ENCODE results near the gene PCSK2.

PCSK2 gene

DNA sequence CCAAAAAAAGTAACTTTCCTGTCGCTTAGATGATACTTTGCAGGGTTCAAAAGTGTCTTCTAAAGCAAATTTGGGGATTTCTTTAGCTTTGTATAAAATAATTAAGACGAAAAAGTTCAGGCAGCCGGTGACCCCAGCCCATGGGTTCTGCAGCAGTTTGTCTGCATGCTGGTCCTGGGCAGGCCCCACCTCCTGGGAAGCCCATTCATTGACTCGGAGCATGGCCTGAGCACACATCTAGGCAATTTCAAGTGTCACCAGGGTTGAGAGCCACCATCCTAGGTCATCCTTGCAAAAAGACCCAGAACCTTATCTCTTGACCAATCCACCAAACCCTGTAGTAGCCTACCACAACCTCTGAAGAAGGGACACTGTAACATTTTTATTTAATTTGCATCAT is 283.7 kb downstream of the PCSK2 start:
- no peak for FAIRE-seq

DNA sequence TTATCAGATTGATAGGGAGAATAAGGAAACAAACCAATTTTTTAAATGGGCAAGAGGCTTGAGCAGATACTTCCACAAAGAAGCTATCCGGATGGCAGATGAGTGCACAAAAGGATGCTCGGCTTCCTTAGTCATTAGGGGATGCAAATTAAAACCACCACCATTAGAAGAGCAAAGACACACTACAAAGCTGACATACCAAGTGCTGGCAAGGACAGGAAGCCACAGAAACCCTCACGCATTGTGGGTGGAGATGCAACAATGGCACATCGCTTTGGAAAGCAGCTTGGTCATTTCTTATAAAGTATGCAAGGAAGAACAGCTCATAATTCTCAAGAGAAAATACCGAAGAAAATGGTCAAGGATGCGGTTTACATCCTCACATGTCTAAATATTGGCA is 284.6 kb downstream of the PCSK2 start:
- no peak for FAIRE-seq

DNA sequence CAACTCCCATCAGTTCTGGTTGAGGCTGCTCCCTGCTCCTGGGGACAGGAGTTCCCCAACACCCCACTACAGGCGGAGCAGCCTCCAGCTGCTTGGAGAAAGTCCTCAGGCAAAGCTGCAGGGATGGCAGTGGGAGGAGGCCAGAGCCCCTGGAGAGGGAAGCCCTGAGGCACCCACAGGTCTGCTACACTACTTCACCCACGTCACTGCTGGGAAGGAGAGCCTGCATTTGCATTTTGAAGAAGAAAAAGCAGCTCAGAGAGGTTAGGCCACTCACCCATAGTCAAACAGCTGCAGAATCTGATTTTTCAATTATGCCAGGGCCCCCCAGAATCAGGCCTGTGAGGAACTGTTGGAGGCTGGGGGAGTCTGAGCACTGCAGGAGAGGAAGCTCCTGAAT is 287.1 kb downstream of the PCSK2 start:
- no peak for FAIRE-seq

DNA sequence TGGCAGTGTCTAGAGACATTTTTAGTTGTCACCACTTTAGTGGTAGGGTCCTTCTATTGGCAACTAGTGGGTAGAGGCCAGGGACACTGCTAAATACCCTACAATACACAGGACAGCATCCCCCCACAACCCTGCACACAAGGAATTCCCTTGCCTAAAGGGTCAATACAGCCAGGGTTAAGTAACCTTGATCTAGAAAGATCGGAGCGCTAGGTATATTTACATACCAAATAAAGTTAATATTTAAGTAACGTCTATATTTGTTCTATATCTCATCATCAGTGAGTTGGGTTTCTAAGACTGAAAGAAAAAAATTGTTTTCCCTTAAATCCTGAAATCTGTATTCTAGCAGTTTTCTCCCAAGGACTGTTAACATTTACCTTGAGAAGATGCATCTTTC is 288.2 kb downstream of the PCSK2 start:
- FAIRE-seq, result no peak

DNA sequence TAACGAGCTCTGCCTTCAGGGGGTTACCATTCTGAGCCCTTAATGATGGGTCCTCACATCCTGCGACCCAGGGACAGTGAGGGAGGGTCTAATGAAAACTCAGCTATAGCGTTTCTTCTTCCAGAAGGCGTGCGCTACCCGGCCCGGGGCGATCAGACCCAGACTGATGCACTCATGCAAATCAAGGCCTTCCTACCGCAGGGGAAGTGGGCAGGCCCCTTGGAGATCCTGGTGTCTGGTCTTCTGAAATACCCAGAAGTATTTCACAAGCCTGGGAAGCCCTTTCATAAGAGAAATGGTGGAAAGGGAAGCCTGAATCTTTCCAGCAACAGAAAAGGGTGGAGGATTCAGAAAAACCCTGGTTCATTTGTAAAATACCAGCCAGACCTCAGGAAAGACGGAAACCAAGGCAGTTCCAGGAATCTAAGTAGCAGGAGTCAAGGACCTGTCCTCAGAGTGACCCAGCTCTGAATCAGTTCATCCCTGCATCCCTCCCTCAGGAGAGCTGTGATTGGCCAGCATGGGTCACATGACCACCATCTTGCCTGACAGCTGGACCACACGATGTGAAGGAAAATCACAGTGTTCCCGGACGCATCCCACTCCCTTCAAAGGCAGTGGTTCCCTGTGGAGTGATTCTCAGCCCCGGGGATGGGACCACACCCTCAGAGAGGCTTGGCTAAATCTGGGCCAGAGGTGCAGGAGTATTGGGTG is 291.7 kb downstream of the PCSK2 start:
- no peak for FAIRE-seq

DNA sequence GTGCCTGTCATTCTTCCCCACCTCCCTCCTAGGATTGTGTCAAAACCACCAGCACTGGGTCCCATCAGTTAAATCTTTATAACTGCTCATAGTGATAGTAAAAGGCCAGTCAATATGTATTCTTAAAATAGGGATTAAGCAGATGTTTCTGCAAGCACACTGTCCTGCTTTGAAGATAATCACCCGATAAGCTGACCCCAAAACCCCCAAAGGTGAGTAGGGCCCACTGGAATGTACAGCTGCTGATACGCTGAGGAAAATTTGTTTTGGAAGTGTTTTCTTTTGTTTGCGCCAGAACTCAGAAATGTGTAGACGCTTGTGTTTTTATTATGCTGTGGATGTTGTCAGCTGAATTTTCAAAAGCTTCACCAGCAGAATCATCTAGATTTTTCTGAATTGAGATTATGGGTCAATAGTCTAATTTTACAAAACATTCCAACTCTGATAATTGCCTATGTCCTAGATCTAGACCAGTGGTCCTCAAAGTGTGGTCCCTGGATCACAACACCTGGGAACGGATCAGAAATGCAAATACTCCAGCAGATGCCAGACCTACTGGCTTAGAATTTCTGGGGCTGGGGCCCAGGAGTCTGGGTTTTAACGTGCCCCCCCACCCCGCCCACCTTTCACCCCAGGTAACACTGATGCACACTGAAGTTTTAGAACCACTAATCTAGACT is 292.9 kb downstream of the PCSK2 start:
- no peak for FAIRE-seq

DNA sequence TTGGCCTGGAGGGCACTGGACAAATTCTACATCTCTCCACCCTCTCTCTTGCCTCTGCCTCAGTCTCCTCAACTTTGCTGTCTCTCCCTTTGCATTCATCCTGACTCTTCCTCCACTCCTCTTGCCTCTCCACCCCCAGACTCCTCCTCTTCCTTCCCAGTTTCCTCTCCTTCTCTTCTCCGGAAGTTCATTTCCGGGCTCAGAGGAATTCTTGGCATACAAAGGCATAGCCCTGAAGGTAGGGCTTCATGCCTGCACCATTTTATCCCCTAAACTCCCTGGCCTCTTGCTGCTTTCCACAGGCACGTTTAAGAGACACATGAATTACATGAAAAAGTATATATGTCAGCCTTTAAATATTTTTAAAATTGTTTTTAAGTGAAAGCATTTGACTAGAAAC is 293.7 kb downstream of the PCSK2 start:
- FAIRE-seq, result no peak

DNA sequence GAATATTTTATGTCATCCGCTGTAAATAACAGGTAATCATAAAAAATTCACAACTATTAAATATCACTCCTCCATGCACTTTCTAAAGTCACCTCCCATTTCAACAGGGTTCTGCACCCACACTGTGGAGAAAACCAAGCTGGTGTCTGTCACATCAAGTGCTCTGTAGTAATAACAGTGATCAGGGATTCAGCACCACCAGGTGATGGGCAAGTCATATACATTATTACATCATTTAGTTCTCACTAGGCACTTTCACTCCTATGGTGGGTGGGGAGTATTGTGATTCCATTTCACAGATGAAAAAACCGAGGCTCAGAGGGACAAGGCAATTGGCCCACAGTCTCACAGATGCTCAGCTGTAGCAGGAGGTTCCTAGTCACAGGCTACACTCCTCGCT is 295.7 kb downstream of the PCSK2 start:
- FAIRE-seq, result no peak

DNA sequence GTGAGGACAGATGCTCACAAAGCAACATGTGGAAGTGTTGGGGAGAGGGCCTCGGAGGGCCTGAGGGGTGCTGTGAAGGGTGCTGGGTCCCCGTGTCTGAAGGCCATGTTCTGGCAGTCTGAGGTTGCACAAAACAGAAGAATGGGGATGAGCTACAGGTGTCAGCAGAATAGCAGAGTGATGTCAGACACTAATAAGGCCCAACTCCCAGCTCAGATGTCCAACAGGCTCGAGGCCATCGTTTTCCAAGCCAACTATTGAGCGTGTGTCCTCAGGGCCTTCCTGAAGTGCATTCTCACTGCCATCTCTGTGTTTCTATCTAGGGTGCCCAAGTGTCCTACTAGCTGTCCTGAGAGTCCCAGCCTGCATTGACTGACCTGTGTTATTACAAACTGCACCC is 296.5 kb downstream of the PCSK2 start:
- FAIRE-seq, result no peak

DNA sequence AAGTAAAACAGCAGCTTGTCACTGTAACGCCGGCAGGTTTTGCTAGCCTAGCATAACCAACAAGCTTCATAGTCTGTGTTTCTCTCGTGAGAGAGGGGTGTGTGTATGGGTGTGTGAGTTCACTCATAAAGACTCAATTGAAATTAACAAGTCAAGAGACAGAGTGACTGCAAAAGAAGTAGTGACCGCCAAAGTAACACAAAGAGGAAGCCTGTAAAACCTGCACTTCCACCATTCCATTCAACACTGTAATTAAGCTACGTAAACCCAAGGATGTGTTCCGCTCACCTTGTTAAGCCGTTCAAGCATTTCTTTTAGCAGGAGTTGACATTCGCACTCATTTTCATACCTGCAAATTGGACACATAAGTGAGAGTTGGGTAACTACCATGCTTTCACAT is 297.7 kb downstream of the PCSK2 start:
- no peak for FAIRE-seq

DNA sequence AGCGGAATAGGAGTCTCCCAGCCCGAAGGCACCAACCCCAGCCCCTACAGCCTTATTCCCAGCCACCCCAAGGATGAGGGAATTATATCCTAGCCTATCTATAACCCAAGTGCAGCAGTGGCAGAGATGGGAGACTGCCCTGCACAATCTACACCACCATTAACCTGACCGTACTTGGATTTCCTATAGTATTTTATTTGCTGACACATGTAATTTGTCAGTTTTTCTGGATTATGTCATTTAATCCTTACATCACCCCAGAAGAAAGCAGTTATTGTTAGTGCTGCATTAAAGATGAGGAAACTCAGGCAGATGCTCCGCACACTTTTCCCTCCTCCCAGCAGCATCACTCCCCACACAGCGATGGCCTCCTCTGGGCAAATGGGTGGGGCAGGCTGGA is 298.3 kb downstream of the PCSK2 start:
- no peak for FAIRE-seq

DNA sequence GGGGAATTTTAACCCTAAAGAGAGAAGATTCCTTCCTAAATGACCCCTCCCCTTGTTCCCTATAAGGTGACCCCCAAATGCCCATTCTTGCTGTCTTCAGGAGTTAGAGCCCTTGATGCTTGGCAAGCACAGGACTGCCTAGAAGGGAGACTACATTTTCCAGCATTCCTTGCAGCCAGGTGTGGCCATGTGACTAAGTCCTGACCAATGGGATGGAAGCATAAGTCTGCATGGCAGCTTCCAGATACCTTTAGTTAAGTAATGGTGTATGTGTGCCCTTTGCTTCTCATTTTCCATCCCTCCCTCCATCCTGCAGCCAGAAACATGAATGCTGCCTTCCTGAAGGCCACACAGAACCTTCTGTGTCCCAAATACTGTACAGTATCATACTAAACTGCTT is 298.8 kb downstream of the PCSK2 start:
- no peak for FAIRE-seq

DNA sequence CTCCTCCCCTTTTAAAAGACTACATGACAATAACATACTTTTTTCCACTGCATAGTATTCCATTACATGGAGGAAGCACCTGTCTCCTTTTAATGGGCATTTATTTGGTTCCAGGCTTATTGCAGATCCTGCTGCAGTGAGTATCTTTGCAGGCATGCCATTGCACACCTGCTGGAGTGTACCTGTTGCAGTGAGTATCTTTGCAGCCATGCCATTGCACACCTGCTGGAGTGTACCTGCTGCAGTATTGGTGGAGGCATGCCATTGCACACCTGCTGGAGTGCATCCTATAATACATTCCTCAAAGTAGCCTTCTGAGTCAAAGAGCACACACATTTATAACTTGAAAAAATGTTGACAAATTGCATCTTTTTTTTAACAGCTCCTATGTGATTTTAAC is 302.7 kb downstream of the PCSK2 start:
- no peak for FAIRE-seq

DNA sequence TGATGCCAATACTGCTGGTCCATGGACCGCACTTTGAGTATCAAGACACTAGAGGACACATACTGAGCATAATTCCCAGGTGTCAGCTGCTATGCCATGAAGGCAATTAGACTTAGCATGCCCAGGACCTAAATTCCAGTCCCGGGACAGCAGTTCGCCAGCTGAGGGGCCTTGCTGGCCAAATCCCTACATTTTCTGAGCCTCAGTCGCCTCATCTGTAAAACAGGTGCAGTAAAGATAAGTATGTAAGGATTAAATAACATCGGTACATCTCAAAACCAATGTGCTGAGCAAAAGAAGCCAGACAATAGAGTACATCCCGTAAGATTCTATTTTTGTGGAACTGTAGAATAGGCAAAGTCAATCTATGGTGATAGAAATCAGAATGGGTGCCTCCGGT is 303.3 kb downstream of the PCSK2 start:
- no peak for FAIRE-seq

DNA sequence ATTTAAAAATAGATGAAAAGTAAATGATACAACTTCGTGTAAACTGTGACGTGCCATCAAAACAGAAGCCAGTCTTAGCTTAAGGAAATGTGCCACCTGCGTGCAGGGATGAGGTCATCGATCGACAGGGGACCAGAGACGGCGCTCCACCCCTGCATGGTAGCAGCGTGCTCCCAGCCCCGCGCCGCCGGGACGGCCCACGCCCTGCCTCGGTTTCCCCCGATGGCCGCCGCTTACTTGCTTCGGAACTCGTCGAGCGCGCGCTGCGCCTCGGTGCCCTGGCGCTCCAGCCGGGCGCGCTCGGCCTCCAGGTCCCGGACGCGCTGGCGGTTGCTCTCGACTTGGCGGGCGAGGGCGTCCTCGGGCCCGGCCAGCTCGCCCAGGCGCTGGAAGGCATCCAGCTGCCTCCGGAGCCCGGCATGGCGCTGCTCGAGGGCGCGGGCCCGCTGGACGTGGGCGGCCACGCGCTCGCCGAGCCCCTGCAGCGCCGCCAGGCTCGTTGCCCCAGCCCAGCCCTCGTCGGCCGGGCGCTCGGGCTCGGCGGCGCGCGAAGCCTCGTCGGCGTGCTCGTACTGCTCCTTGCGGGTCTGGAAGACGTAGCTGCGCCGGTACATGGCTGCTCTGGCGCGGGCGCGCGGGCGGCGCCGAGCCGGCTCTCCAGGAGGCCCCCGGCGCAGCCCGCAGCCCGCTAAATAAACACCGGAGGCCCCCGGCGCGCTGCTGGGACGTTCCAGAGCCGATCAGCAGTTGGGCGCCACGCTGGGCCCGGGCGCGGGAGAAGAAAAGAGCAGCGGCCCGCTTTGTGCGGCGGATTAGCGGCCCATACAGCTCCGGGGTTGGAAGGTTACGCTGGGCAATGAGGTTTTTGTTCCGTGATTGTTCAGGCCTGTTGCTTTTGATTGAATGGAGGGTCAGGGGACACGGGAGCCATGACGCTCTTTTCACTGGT is 304.1 kb downstream of the PCSK2 start, which contains the start of gene BFSP1:
BFSP1 (minus strand) TSS at position 664 of the 949 bp plus-strand sequence; CDS start at position 614, 50 bp downstream.
- no peak for FAIRE-seq

DNA sequence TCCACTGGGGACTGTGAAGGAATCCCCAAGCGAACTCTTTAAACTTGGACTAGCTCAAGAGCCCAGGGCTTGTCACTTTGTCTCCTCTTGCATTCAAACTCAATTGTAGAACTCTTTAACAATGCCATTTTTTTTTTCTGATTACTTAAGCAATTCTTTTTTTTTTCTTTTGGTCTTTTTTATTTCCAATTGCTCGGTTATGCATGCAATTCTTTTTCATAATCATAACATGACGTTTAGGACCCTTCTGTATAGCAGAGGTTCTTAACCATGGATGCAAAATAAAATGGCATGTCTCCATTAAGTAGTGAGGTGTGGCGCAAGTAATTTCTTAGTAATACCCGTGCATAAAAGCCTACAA is 304.8 kb downstream of the PCSK2 start:
- FAIRE-seq, result no peak

DNA sequence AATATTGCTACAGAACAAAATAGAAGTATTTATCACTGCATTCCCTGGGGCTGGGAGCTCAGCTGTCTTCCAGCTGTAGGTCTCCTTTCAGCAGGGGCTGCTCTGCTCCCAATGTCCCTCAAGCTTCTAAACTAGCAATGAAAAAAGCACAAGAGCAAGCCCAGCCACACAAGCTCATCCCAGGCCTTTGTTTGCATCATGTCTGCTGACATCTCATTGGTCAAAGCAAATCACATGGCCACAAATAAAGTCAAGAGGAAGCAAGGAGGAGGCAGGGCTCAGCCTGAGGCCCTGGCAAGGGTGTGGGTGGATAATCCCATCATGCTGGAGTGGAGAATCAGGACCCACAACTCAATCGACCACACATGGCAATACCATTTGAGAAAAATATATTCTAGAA is 306.6 kb downstream of the PCSK2 start:
- no peak for FAIRE-seq

DNA sequence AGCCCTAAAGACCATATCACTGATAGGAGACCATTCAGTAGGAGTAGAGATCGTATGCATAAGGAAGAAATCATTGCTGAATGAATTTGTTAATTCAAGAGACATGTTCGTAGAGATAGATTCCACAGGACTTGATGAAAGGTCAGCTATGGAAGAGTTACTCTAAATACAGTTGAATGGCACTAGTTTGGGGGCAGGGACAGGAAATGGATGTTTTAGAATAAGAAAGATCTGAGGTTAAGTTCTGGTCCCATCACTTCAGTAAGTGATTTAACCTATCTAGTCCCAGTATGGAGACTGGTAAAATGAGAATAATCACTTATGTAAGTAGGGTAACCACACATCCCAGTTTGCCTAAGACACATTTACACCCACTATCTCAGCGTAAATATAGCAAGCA is 307.2 kb downstream of the PCSK2 start:
- no peak for FAIRE-seq
